B cell (primary cell): Measurements from ENCODE around the gene KCNN2. TPM values are rescaled to one million over a fixed set of nuclear protein-coding genes. Genes with fewer than 3 reads are reported as not detected.
A peak's percentile ranks its signal among the peaks of the same experiment; 100 is the strongest.

ENCODE experiments used
- ATAC-seq: fragments of 200-7000 bp; cut with Tn5 transposase; one replicate; pipeline ENCODE4 v1.10.0; 2021; ENCODE audit warnings: low read depth, mild to moderate bottlenecking, moderate number of reproducible peaks, moderate library complexity
- CTCF ChIA-PET: fragments of 350-600 bp; sonication (Branson Sonifier 250); formaldehyde crosslinking; loops from one replicate; lab custom pipeline; 2021; ENCODE audit warnings: antibody characterized with exemption, inconsistent platforms; lab: Charles Lee
- POLR2A ChIA-PET: fragments of 350-600 bp; sonication (Branson Sonifier 250); formaldehyde crosslinking; loops from one replicate; lab custom pipeline; 2021; ENCODE audit warnings: antibody characterized with exemption; lab: Charles Lee
- DNase-seq: peaks from one replicate; pipeline ENCODE4 v3.0.0; 2013
- H2AFZ ChIP-seq: 2 replicates; pipeline ENCODE4 v1.6.1; 2012; ENCODE audit warnings: mild to moderate bottlenecking, low read depth, low read length; ENCODE audit not compliant: insufficient read depth, poor library complexity, severe bottlenecking
- H3K27ac ChIP-seq, 2 donors: 1 replicate in 1 of 2; 2 replicates in 1 of 2; pipeline ENCODE4 v1.5.1; 2012 to 2013; ENCODE audit warnings: low read length in 2 of 2, mild to moderate bottlenecking in 2 of 2, moderate library complexity in 1 of 2
- H3K27me3 ChIP-seq, 4 experiments: fragments of 200-600 bp in 1 of 4; sonication (generic) in 1 of 4; replicated peaks in 1 of 4; 1 replicate in 2 of 4; 2 replicates in 2 of 4; pipeline versions ENCODE4 v1.6.1 to v1.7.0; 2013 to 2016; ENCODE audit warnings: low read length in 3 of 4, mild to moderate bottlenecking in 2 of 4, mixed read lengths in 1 of 4, moderate library complexity in 1 of 4; ENCODE audit not compliant: insufficient read depth in 4 of 4, control insufficient read depth in 3 of 4; ENCODE audit errors: control extremely low read depth in 1 of 4
- H3K36me3 ChIP-seq, 2 experiments: replicated peaks in 1 of 2; 1 replicate in 1 of 2; 2 replicates in 1 of 2; pipeline versions ENCODE4 v1.6.1 to v1.7.1; 2013; ENCODE audit warnings: low read length in 1 of 2; ENCODE audit not compliant: insufficient read depth in 2 of 2, control insufficient read depth in 1 of 2; ENCODE audit errors: control extremely low read depth in 1 of 2, extremely low read depth in 1 of 2
- H3K4me1 ChIP-seq, 2 donors: fragments of 200-600 bp in 1 of 2; sonication (generic) in 1 of 2; 1 replicate in 1 of 2; 2 replicates in 1 of 2; pipeline versions ENCODE4 v1.5.1 to v1.6.1; 2013 to 2017; ENCODE audit warnings: low read length in 2 of 2; ENCODE audit not compliant: control insufficient read depth in 2 of 2, insufficient read depth in 2 of 2
- H3K4me2 ChIP-seq: replicated peaks from 2 replicates; pipeline ENCODE3; 2012; ENCODE audit warnings: mild to moderate bottlenecking, low read depth, low read length; ENCODE audit not compliant: poor library complexity, severe bottlenecking
- H3K4me3 ChIP-seq, 5 experiments: fragments of 200-600 bp in 1 of 5; sonication (generic) in 1 of 5; 1 replicate in 3 of 5; 2 replicates in 2 of 5; pipeline versions ENCODE4 v1.5.1 to v1.7.0; 2011 to 2016; ENCODE audit warnings: low read length in 4 of 5, mild to moderate bottlenecking in 4 of 5, low read depth in 2 of 5, control low read depth in 1 of 5, moderate library complexity in 1 of 5; ENCODE audit not compliant: insufficient read depth in 1 of 5; ENCODE audit errors: control extremely low read depth in 1 of 5, extremely low read depth in 1 of 5
- H3K79me2 ChIP-seq: fragments of 200-600 bp; sonication (generic); one replicate; pipeline ENCODE4 v1.6.0; 2016; ENCODE audit warnings: low read length; ENCODE audit not compliant: control insufficient read depth, insufficient read depth
- H3K9ac ChIP-seq: fragments of 200-600 bp; sonication (generic); 2 replicates; pipeline ENCODE4 v1.6.1; 2017; ENCODE audit warnings: mild to moderate bottlenecking, low read length, moderate library complexity
- H3K9me3 ChIP-seq, 3 donors: one replicate each; pipeline versions ENCODE4 v1.6.1 to v1.7.1; 2013; ENCODE audit warnings: low read length in 2 of 3; ENCODE audit not compliant: control insufficient read depth in 2 of 3, insufficient read depth in 1 of 3; ENCODE audit errors: control extremely low read depth in 1 of 3
- H4K20me1 ChIP-seq: 2 replicates; pipeline ENCODE4 v1.6.0; 2012; ENCODE audit warnings: mild to moderate bottlenecking, low read length; ENCODE audit not compliant: insufficient read depth, control insufficient read depth, poor library complexity, severe bottlenecking
- H3K27ac Mint-ChIP-seq: one replicate; pipeline ENCODE4 v1.8.0; 2021; ENCODE audit warnings: mixed read lengths
- H3K27me3 Mint-ChIP-seq: one replicate; pipeline ENCODE4 v1.8.0; 2021; ENCODE audit warnings: mixed read lengths
- H3K4me1 Mint-ChIP-seq: one replicate; pipeline ENCODE4 v1.8.0; 2021; ENCODE audit warnings: mixed read lengths
- H3K4me3 Mint-ChIP-seq: one replicate; pipeline ENCODE4 v1.8.0; 2021; ENCODE audit warnings: mixed read lengths
- H3K9me3 Mint-ChIP-seq: one replicate; pipeline ENCODE4 v1.8.0; 2022; ENCODE audit warnings: mixed read lengths; ENCODE audit not compliant: insufficient read depth
- CTCF ChIP-seq: fragments of 200-600 bp; IDR thresholded peaks from one replicate; pipeline ENCODE4 v1.8.0; 2022; ENCODE audit warnings: antibody characterized with exemption, mild to moderate bottlenecking
- EZH2 ChIP-seq: IDR thresholded peaks from 2 replicates; pipeline ENCODE4 v1.6.1; 2012; ENCODE audit warnings: borderline replicate concordance, low read depth, mild to moderate bottlenecking, moderate library complexity, low read length; ENCODE audit not compliant: insufficient read depth, poor library complexity, severe bottlenecking
- WGBS: methylation state at CpG from one replicate; pipeline ENCODE4 v1.1.5; 2013; ENCODE audit warnings: missing lambda C conversion rate; ENCODE audit not compliant: insufficient coverage; 5-methylcytosine and 5-hydroxymethylcytosine counted together
- intact Hi-C: fragments of 100-400 bp; cut with micrococcal nuclease; formaldehyde crosslinking; loops from one replicate; pipeline ENCODE4 v1.10.0; 2022
- polyA plus RNA-seq: library from polyadenylated mRNA; depleted of rRNA; stranded (reverse); fragments of >200 nt; gene quantifications from 2 replicates; pipeline ENCODE4 v1.2.3, GENCODE V29; 2012
- total RNA-seq, 2 donors: library from RNA; stranded (reverse); fragments of 120-200 nt in 1 of 2; gene quantifications; 1 replicate in 1 of 2; 2 replicates in 1 of 2; pipeline versions ENCODE4 v1.2.3 to v1.2.4, GENCODE V29; 2013 to 2022

KCNN2 gene
- total and polyA plus RNA-seq, 2 donors (not counting 1 experiment from before 2014, with no cell fraction given), result not detected

- Histone ChIP-seq H4K20me1 (no peaks in the 10 kb centered on the region), H3K4me1 (peaks cover 4 to 12% of the 10 kb centered on the region in 2 donors), H3K9me3 (peaks cover 0 to 14% (median 0%) of the 10 kb centered on the region in 3 donors), H3K4me3 (no peak overlapping the region), H2AFZ (no peak overlapping the region), H3K27me3 (peaks cover 0 to 35% (median 25%) of the 10 kb centered on the region in 4 experiments), H3K27ac (no peak overlapping the region), H3K9ac (no peak overlapping the region), H3K79me2 (no peaks in the 10 kb centered on the region), H3K36me3 (no peaks in the 10 kb centered on the region), H3K4me2 (peak overlapping the region; percentile 40)
- 5% methylated on average over 87 of the region's 87 CpGs for WGBS
- peaks cover 63% of the 10 kb centered on the region for H3K27me3 Mint-ChIP-seq
- ChIA-PET POLR2A (no interaction called here), CTCF (no interaction called here)
- intact Hi-C loops, result no loop called here
- TF ChIP-seq CTCF (no peak), EZH2 (no peak)
- peak; percentile 5 for DNase-seq
- H3K27ac Mint-ChIP-seq, result no peak overlapping the region
- no peaks in the 10 kb centered on the region for H3K9me3 Mint-ChIP-seq
- H3K4me3 Mint-ChIP-seq, result peak overlapping the region; percentile 59
- peaks cover 19% of the 10 kb centered on the region for H3K4me1 Mint-ChIP-seq
- ATAC-seq, result no peak
Measured at GRCh38 chr5:114362197-114362976, 517 bp downstream of the KCNN2 start.
